Breast epithelium (tissue), 4 donors: ENCODE results near the gene GRK5. TPM values are rescaled to one million over a fixed set of nuclear protein-coding genes. Genes with fewer than 3 reads are reported as not detected.

Experiments
- DNase-seq, 2 donors: peaks; one replicate each; pipeline ENCODE4 v3.0.0-alpha.2; 2019; ENCODE audit warnings: low spot score in 2 of 2
- H3K27ac ChIP-seq, 2 donors: fragments of 200-600 bp; sonication (generic) in 1 of 2; one replicate each; pipeline ENCODE4 v1.5.1; 2016 to 2019; ENCODE audit warnings: mild to moderate bottlenecking in 1 of 2
- H3K27me3 ChIP-seq, 2 donors: fragments of 200-600 bp; sonication (generic) in 1 of 2; one replicate each; pipeline versions ENCODE4 v1.5.1 to v1.6.0; 2017 to 2019; ENCODE audit warnings: control low read depth in 1 of 2, mild to moderate bottlenecking in 1 of 2
- H3K36me3 ChIP-seq: fragments of 200-600 bp; one replicate; pipeline ENCODE4 v1.5.1; 2019
- H3K4me1 ChIP-seq, 2 donors: fragments of 200-600 bp; sonication (generic); one replicate each; pipeline ENCODE4 v1.5.1; 2016 to 2019; ENCODE audit warnings: control low read depth in 1 of 2
- H3K4me3 ChIP-seq, 3 donors: fragments of 200-600 bp; sonication (generic); 1 replicate in 2 of 3; 2 replicates in 1 of 3; pipeline ENCODE4 v1.5.1; 2016 to 2019; ENCODE audit warnings: mild to moderate bottlenecking in 3 of 3, moderate library complexity in 2 of 3
- H3K9me3 ChIP-seq, 2 donors: fragments of 200-600 bp; sonication (generic) in 1 of 2; one replicate each; pipeline ENCODE4 v1.5.1; 2016 to 2019; ENCODE audit warnings: control low read depth in 1 of 2
- CTCF ChIP-seq, 3 donors: fragments of 450-650 bp; IDR thresholded peaks; one replicate each; pipeline ENCODE4 v1.5.1; 2016 to 2017; ENCODE audit warnings: antibody characterized with exemption in 3 of 3, mild to moderate bottlenecking in 3 of 3, moderate library complexity in 3 of 3
- POLR2A ChIP-seq: fragments of 450-650 bp; IDR thresholded peaks from one replicate; pipeline ENCODE4 v1.6.1; 2016; ENCODE audit warnings: antibody characterized with exemption, mild to moderate bottlenecking, moderate library complexity
- POLR2AphosphoS5 ChIP-seq, 3 donors: sonication (generic); formaldehyde crosslinking; IDR thresholded peaks; one replicate each; pipeline ENCODE4 v1.6.1; 2017; ENCODE audit warnings: antibody characterized with exemption in 3 of 3
- intact Hi-C: fragments of 100-400 bp; cut with DNase I; formaldehyde crosslinking; loops from one replicate; pipeline ENCODE4 v1.15.1; 2023; ENCODE audit warnings: low total_unique reads
- total RNA-seq, 3 donors: library from RNA; depleted of rRNA; stranded (reverse); fragments of >200 nt; gene quantifications; one replicate each; pipeline ENCODE4 v1.1.0, GENCODE V29; 2016

GRK5 gene
- total RNA-seq, 3 donors from 2014 or later, result 14.9 to 20.6 (median 15.2) TPM

DNA sequence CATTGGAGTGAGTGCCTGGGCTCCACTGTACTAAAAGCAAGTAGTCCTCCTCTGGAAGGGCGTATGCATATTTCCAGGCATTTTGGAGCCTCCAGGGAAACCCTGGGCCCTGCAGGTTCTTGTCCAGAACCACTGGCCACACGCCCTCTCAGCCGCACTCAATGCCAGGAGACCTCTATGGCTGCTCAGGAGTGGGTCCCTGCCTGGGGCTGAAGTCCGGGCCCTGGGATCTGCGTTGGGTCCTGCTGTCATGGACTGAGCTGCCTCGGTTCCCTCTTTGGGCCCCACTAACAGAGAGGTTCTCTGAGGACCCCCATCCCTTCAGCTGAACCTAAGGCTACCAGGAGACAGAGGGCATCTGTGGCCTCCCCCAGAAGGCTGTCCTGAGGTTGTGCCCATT, 58.3 kb downstream of the GRK5 start:
- no peak for TF ChIP-seq POLR2AphosphoS5 (IDR thresholded peaks at IDR 0.05)
- no peaks in the 10 kb centered on the region for H3K9me3 ChIP-seq
- H3K36me3 ChIP-seq, result no peaks in the 10 kb centered on the region
- no peaks in the 10 kb centered on the region for H3K27me3 ChIP-seq
- intact Hi-C loops, result loop anchor here (2.0 kb wide), 1 partner anchor 77 kb away; no protein-coding TSS in a partner anchor
- no peak for DNase-seq
- H3K4me3 ChIP-seq, result no peak overlapping the region
- H3K27ac ChIP-seq, result no peak overlapping the region
- H3K4me1 ChIP-seq, result no peaks in the 10 kb centered on the region

- DNase-seq, result peak in 1 of 2 donors; percentile 43
- H3K27me3 ChIP-seq, result no peaks in the 10 kb centered on the region
- no peak overlapping the region for H3K4me3 ChIP-seq
- intact Hi-C loops, result loop anchor here (2.0 kb wide), 1 partner anchor 79 kb away; no protein-coding TSS in a partner anchor
- H3K9me3 ChIP-seq, result no peaks in the 10 kb centered on the region
- TF ChIP-seq POLR2A, result no peak
- no peak for TF ChIP-seq CTCF (IDR thresholded peaks at IDR 0.05)
- no peak for TF ChIP-seq POLR2AphosphoS5 (IDR thresholded peaks at IDR 0.05)
- H3K4me1 ChIP-seq, result no peaks in the 10 kb centered on the region
- H3K27ac ChIP-seq, result peak overlapping the region in 1 of 2 donors; percentile 38
- no peaks in the 10 kb centered on the region for H3K36me3 ChIP-seq
Observed at GRCh38 chr10:119267384-119267783, 60.0 kb downstream of the GRK5 start.

DNA sequence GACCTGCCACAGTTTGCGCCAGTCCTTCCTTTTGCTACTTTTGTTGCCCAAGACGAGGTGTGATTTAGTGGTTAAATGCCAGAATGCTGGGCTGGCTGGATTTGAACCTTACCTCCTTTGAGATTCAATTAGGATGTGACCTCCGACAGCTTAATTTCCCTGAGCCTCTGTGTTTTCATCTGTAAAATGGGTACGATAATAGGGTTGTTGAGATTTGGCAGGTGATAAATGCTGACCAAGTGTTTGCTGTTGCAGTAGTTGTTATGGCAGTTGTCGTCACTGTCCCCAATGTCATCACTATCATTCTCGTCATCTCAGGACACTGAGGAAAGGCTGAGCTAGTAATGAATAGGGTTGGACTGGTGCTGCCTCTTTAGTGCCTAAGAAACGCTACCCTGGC, 61.1 kb downstream of the GRK5 start:
- Histone ChIP-seq H3K27ac (peak overlapping the region in 1 of 2 donors; percentile 35), H3K4me3 (no peak overlapping the region), H3K9me3 (no peaks in the 10 kb centered on the region), H3K27me3 (no peaks in the 10 kb centered on the region), H3K4me1 (no peaks in the 10 kb centered on the region), H3K36me3 (no peaks in the 10 kb centered on the region)
- no peak for DNase-seq
- TF ChIP-seq POLR2A, result no peak
- TF ChIP-seq POLR2AphosphoS5 (IDR thresholded peaks at IDR 0.05), result no peak
- no peak for TF ChIP-seq CTCF (IDR thresholded peaks at IDR 0.05)
- intact Hi-C loops, result no loop called here

- Histone ChIP-seq H3K9me3 (no peaks in the 10 kb centered on the region), H3K36me3 (no peaks in the 10 kb centered on the region), H3K27me3 (no peaks in the 10 kb centered on the region), H3K4me1 (no peaks in the 10 kb centered on the region), H3K4me3 (no peak overlapping the region), H3K27ac (peak overlapping the region in 1 of 2 donors; percentile 77)
- intact Hi-C loops, result no loop called here
- TF ChIP-seq POLR2AphosphoS5 (IDR thresholded peaks at IDR 0.05) (no peak), POLR2A (no peak), CTCF (IDR thresholded peaks at IDR 0.05) (no peak)
- no peak for DNase-seq
Observed at GRCh38 chr10:119268871-119269506, 61.6 kb downstream of the GRK5 start.

DNA sequence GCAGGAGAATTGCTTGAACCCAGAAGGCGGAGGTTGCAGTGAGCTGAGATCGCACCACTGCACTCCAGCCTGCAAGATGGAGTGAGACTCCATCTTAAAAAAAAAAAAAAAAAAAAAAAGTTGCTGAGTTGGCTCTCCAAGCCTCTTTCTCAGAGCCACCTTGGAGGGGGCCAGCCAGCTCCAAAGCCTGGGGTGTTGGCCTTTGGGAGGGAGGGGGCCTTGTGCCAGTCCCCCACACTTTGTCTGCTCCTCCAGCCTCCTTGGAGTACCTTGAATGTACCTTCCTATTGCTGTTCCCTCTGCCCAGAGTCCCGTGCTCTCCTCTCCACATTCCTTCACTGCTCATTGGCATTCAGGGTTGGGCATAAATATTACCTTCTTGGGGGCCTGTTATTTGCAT, 62.4 kb downstream of the GRK5 start:
- H3K27me3 ChIP-seq, result no peaks in the 10 kb centered on the region
- H3K4me3 ChIP-seq, result no peak overlapping the region
- no peak for DNase-seq
- intact Hi-C loops, result no loop called here
- no peaks in the 10 kb centered on the region for H3K9me3 ChIP-seq
- peaks cover 0 to 2% of the 10 kb centered on the region in 2 donors for H3K4me1 ChIP-seq
- TF ChIP-seq CTCF (IDR thresholded peaks at IDR 0.05), result no peak
- no peak for TF ChIP-seq POLR2A
- TF ChIP-seq POLR2AphosphoS5 (IDR thresholded peaks at IDR 0.05), result no peak
- no peaks in the 10 kb centered on the region for H3K36me3 ChIP-seq
- H3K27ac ChIP-seq, result peak overlapping the region in 1 of 2 donors; percentile 50
